Neutrophil (primary cell): Measurements from ENCODE around the gene MEF2A.

Experiments
- H3K27ac ChIP-seq: fragments of 200-600 bp; sonication (generic); 2 replicates; pipeline ENCODE4 v1.5.1; 2016; ENCODE audit warnings: mild to moderate bottlenecking, moderate library complexity
- H3K27me3 ChIP-seq: fragments of 200-600 bp; sonication (generic); 2 replicates; pipeline ENCODE4 v1.6.0; 2016; ENCODE audit warnings: mild to moderate bottlenecking
- H3K36me3 ChIP-seq: fragments of 200-600 bp; sonication (generic); 2 replicates; pipeline ENCODE4 v1.5.1; 2017
- H3K4me1 ChIP-seq, 2 experiments: fragments of 200-600 bp in 1 of 2; sonication (generic) in 1 of 2; 1 replicate in 1 of 2; 2 replicates in 1 of 2; pipeline versions ENCODE4 v1.5.1 to v1.6.1; 2013 to 2016; ENCODE audit warnings: low read depth in 1 of 2, low read length in 1 of 2, mild to moderate bottlenecking in 1 of 2, moderate library complexity in 1 of 2; ENCODE audit not compliant: control insufficient read depth in 1 of 2, insufficient read depth in 1 of 2
- H3K4me3 ChIP-seq, 2 experiments: fragments of 200-600 bp in 1 of 2; sonication (generic) in 1 of 2; 1 replicate in 1 of 2; 2 replicates in 1 of 2; pipeline ENCODE4 v1.5.1; 2013 to 2016; ENCODE audit warnings: low read depth in 1 of 2, low read length in 1 of 2, mild to moderate bottlenecking in 1 of 2, moderate library complexity in 1 of 2
- H3K9me3 ChIP-seq: fragments of 200-600 bp; sonication (generic); 2 replicates; pipeline ENCODE4 v1.5.1; 2016
- CTCF ChIP-seq: fragments of 200-600 bp; sonication (generic); IDR thresholded peaks from 2 replicates; pipeline ENCODE4 v1.5.1; 2016; ENCODE audit warnings: antibody characterized with exemption

The MEF2A gene

DNA sequence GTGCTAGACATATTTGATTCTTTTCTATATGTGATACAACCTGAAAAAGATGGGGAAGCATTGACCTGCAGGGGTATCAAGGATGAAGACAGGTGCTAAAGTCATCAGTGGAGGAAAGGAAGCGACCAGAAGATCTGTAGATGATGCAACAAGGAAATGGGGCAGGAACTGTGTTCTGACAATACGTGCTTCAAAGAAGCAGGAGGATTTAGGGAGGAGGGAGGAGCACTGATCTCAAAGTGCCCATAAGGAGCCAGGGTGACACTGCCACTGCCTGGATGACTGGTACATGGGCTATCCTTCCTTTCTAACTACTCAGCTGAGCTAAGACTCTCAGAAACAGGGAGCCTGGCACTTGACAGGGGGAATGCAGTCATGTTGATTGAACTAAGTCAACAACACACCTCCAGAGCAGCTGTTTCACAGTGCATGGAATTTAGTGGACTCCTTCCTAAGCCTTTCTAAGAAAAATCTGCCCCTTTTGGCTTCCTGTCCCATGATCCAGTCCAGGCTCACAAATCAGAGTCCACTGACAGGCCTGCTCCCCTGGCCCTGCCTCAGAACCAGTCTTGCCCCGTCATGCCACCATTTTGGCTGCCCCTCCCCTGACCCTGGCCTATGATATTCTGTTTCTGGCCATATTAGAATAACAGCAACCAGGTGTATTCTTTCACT is 155.5 kb downstream of the MEF2A start:
- Histone ChIP-seq H3K36me3 (peaks cover 8% of the 10 kb centered on the region), H3K4me1 (peaks cover 17 to 25% of the 10 kb centered on the region in 2 experiments), H3K9me3 (no peaks in the 10 kb centered on the region), H3K27me3 (no peaks in the 10 kb centered on the region), H3K27ac (no peak overlapping the region), H3K4me3 (no peak overlapping the region)
- no peak for TF ChIP-seq CTCF

DNA sequence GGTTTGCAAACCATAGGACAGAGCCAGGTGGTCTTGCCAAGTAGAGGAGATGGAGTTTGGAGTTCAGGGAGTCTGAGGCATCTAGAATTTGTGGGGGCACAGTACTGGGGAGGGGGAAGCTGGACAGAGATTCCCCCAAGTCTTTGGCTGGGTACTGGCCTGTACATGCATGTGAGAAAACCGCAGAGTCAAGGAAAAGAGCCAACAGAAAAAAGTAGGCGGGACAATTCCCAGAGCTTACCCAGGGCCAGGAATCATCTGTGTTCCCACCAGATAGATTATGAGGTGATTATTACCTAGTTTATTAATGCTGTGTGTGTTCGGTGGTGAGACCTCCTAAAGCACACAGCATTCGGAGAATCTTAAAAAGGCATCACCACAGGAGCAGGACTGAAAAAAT is 156.1 kb downstream of the MEF2A start:
- H3K4me3 ChIP-seq, result no peak overlapping the region

DNA sequence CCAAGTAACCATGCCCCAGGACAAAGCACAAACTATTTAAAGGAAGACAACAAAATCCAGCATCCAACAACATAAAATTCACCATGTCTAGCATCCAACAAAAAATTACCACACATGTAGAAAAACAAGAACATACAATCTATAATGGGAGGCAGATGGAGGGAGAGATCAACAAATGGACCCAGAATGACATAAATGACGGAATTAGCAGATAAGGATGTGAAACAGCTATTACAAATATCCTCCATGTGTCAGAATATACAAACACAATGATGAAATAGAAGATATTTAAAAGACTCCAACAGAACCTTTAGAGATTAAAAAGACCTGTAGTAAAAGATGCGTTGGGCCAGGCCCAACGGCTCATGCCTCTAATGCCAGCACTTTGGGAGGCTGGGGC is 156.6 kb downstream of the MEF2A start:
- no peak overlapping the region for H3K27ac ChIP-seq
- H3K27me3 ChIP-seq, result no peaks in the 10 kb centered on the region
- peaks cover 17 to 25% of the 10 kb centered on the region in 2 experiments for H3K4me1 ChIP-seq
- no peak overlapping the region for H3K4me3 ChIP-seq
- no peaks in the 10 kb centered on the region for H3K9me3 ChIP-seq
- H3K36me3 ChIP-seq, result no peaks in the 10 kb centered on the region
- no peak for TF ChIP-seq CTCF

More for the DNA sequence above, 156.1 kb downstream of the MEF2A start:
- Histone ChIP-seq H3K27ac (no peak overlapping the region), H3K9me3 (no peaks in the 10 kb centered on the region), H3K27me3 (no peaks in the 10 kb centered on the region), H3K4me1 (peaks cover 17 to 25% of the 10 kb centered on the region in 2 experiments), H3K36me3 (peaks cover 3% of the 10 kb centered on the region)
- TF ChIP-seq CTCF, result no peak

- peaks cover under 1% of the 10 kb centered on the region for H3K27me3 ChIP-seq
- no peaks in the 10 kb centered on the region for H3K36me3 ChIP-seq
- peaks cover 5 to 13% of the 10 kb centered on the region in 2 experiments for H3K4me1 ChIP-seq
- H3K27ac ChIP-seq, result no peak overlapping the region
- TF ChIP-seq CTCF, result no peak
- H3K9me3 ChIP-seq, result no peaks in the 10 kb centered on the region
- H3K4me3 ChIP-seq, result no peak overlapping the region
These were observed 160.5 kb downstream of the MEF2A start for GRCh38 chr15:99726333-99726732.

DNA sequence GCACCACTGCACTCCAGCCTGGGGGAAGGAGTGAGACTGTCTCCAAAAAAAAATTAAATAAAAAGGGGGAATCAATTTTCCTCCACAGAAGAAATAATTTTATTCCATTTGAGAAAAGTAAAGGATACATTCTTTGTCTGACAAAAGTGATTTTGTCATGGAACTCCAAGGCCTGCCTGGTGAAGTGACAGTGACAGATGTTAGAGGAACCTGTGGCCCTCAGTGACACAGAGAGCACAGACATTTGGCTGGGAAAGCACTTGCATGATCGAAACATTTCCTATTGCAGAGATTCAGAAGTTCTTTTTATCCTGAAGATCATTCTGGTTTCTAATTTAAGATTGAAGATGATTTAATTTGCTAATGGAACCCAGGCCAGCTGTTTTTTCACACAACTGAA is 161.5 kb downstream of the MEF2A start:
- H3K27me3 ChIP-seq, result peaks cover 10% of the 10 kb centered on the region
- peaks cover 4 to 7% of the 10 kb centered on the region in 2 experiments for H3K4me1 ChIP-seq
- H3K36me3 ChIP-seq, result no peaks in the 10 kb centered on the region
- H3K27ac ChIP-seq, result no peak overlapping the region
- TF ChIP-seq CTCF, result no peak
- no peak overlapping the region for H3K4me3 ChIP-seq
- no peaks in the 10 kb centered on the region for H3K9me3 ChIP-seq
